NCI-H1694 (cell line): ENCODE measurements around the gene LRRC2.

ENCODE experiments used
- DNase-seq: peaks from one replicate; lab custom pipeline; 2025; lab: John Stamatoyannopoulos, UW

LRRC2 gene

DNA sequence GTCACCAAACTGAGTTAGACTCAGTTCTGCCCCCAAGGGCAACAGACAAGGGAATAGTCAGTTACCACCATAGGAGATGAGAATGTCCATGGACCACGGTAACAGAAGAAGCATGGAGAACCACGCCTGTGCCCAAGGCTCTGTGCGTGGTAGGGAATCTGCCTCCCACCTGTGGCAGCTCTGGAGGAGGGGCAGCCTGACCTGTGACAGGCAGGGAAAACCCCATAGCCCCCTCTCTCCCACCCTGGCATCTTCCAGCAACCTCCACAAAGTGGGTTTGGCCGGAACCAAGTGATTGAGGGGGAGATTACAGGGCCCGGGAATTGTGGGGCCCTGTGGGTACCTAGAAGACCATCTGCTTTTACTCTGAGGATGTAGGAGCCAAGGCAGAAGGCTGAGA lies 87.1 kb downstream of the LRRC2 start:
- no peak for DNase-seq

DNA sequence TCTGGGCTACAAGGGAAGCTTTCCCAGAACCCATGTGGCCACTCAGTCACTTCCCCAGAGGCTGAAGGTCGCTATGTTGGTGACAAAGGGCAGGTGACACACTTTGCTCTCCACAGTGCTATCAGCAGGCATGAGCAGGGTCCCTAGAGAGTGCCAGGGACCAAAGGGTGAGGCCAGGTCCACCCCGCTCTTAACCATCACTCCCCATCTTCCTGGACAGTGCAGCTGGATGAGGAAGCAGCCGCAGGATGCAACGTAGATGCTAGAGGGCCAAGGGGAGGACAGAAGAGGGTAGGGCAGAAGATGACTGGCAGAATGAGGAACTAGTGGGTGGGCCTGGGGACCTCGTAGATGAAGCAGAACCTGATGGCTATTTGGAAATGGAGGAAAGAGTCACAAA lies 87.8 kb downstream of the LRRC2 start:
- no peak for DNase-seq

DNA sequence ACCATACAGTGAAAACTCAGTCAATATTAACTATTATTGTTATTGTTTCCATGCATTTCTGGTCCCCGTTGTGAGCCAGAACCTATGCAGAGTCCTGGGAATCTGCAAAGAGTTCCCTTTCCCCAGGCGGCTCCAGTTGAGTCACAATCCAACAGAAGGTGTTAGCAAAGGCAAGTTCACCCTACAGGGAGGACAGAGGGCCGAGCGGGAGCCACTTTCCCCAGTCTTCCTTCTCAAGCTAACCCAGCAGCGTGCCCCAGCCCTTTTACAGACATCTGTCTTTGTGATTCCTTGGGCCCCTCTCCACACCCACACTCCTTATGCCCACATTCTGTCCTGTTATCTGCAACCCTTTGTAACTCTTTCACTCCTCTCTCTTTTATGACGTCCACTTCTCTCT lies 88.3 kb downstream of the LRRC2 start:
- no peak for DNase-seq

DNA sequence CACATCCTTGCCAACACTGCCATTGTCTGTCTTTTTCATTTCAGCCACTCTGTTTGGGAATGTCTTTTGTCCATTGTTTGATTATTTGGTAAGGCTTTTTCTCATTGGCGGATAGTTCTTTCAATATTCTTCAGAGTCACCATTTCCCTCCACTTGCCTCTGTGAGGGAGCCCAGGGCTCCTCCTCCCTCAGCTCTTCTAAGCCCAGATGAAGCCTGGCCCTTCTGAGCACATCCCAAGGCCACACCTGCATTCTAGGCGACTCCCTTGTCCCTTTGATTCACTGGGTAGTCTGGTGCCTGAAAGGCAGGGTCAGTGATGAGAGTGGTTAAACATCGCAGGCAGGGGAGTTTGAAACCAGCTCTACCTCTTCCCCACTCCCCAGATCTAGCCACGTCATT lies 89.0 kb downstream of the LRRC2 start:
- DNase-seq, result no peak

DNA sequence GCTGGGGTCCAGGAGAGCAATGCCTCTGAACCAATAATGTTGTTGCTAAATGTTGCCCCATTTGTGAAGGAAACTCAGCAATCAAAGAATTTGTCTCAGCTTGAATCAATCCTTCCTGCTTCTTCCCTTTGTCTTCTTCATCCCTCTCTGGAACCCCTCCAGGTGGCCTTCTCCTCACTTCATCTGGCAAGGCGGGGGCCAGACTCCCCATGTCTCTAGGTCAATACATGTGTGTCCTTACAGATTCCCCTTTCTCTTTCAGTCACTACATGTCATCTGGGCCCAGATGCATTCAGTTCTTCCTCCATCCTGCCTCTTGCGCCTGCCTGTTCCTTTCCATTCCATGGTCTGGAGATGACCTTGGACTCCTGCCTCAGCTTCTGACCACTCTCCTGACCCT lies 93.4 kb downstream of the LRRC2 start:
- DNase-seq, result no peak

DNA sequence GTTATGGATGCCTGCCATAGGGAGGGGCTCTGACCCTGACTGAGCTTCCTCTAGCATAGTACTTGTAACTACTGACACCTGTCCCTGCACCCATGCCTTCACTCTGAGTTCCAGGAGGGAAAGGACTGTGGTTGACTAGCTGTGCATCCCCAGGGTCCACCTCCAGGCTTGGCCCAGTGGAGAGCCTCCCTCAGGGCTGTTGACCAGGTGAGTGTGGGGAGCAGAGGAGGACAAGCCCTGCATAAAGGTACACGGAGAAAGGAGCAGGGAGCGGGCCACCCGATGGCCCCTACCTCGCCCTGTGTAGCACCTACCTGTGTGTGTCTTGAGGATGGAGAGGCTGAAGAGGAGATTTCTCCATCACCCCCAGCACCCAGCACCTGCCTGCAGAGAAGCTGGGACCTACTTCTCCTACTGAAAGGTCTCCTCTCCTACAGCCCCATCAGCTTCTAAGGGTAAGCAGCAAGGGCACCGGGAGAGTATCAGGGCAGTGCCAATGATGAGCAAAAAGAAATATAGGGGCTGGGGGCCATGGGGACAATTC lies 94.7 kb downstream of the LRRC2 start:
- DNase-seq, result no peak

DNA sequence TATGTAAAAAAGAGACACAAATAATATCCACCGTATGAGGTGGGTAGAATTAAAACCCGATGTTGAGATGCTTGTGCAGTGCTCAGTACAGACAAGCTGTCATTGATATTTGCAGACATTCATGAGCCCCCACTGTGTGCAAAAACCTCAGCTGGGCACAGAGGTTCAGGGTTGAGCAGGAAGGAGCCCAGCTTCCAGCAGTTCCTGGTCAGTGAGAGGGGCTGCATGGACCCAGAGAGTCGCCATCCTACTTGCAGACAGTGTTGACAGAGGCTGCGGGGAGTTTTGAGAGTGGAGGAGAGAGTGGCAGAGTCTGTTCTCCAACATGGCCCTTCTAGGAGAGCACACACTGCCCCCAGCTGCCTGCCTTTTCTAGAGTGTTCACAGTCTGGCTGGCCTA lies 95.3 kb downstream of the LRRC2 start:
- DNase-seq, result no peak

DNA sequence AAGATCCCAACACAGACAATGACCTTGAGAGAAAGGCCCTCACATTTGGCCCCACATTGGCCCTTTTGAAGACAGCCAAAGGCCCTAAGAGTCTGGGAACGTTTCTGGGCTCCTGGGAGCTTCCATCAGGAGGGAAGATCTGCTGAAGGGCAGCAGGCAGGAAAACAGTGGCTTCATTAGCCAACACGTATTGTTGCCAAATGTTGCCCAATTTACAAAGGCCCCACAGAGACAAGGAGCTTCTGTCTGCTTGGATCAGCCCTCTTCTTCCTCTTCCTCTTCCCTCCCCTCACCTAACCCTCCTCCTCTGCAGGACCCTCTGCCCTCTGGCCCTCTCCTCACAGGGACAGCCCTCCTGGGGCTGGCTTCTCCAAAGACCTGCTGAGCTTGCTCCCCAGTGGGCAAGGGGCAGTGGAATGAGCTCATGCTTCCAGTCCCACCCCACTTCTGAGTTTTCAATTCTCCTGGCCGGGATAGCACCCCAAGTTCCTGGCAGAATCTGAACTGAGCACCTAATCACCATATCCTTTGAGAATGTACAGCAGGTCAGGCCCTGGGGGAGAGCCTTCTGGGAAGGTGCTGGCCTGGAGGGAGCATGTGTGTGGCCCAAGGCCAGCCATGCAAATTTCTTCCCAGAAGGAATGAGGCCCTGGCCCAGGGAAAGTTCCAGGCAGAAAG lies 96.3 kb downstream of the LRRC2 start:
- DNase-seq, result no peak

DNA sequence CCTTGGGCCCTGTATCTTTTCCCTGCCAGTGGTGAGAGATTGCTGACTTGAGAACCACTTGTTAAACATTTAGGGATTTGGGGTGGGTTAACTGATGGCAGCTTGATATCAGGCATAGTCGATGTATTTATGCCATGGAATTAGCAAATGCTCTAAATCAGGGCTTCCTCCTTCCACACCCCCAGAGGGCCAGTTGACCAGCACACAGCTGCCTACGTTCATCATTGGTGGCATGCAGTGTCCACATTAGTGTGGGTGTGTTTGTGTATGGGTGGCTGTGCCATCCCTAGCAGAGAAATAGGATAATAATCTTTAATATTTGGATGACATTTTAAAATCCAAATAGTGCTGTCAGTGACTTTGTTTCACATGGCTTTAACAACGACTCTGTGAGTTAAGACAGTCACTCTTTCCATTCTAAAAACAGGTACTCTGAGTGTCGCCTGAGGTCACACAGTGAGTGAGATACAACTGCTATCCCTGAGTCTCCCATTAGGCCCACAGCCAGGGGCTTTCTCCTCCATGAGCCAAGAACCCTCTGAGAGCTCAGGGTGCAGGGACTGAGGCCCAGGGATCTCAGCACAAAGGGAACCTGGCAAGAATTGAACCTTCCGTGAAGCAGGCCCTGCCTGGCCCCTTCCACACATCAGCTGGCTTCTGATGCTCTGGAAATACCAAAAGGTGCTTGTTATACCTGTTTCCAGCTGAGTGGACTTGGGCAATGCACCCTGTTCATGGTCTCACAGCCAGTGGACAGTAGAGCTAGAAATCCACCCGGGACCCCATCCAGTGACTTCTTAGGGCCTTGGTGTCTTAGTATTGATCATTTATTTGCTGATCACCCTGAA lies 97.1 kb downstream of the LRRC2 start:
- DNase-seq, result no peak

DNA sequence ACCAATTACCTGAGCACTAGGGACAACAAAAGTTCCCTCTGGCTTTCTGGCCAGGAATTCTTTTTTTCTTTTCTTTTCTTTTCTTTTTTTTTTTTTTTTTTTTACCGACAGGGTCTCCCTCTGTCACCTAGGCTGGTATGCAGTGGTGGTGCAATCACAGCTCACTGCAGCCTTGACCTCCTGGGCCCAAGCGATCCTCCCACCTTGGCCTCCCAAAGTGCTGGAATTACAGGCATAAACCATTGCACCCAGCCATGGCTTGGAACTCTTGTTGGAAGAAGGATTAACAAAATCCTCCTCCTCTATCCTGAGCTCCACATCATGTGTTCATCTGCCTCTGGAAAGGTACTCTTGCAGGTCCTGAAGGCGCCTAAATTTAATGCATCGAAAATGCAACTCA lies 98.5 kb downstream of the LRRC2 start:
- no peak for DNase-seq

DNA sequence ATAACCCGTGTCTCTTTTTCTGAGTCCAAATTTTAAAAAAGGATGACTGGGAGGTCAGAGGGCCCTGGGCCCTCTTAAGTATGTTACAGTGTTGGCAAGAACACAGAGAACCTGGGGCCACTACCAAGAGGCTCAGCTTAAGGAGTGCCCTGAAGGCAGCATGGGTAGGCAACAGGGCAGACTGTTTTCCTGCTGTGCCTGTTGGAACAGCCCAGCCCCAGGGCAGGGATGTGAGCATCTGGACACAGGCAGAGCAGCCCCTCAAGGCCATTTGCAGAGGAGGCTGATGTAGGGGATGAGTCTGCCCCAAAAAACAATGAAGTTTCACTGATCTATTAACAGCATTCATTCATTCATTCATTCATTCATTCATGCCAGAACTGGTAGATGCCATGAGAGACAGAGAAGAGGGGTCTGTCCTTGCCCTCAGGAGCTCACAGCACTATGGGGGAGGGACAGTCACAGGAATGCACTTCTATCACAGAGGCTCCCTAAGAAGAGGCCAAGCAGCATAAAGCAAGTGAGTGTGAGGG lies 99.2 kb downstream of the LRRC2 start:
- no peak for DNase-seq

DNA sequence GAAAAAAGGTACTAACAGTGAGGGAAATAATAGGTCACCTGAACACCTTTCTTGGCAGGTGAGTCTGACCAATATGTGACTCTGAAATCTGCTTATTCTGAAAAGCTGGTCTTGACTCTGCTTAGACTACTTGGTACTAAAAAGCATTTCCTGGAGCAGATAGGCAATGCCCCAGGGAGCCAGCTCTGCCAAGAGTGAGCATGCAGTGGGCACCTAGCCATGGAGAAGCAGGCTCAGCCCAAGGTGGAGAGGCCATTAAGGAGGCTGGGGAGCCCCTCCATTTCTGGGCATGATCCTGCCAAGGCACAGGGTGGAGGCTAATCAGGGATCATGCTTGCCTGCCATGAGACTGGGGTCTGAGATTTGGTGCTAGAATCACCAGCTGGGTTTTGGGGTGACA lies 99.8 kb downstream of the LRRC2 start:
- no peak for DNase-seq
